ENCODE measurements around the gene P2RY8. TPM values are rescaled to one million over a fixed set of nuclear protein-coding genes. Genes with fewer than 3 reads are reported as not detected.
"Not testable (repeated sequence)": the region's sequence is repeated elsewhere in the genome, so short reads cannot be mapped to it uniquely, and the experiment has no call there.

P2RY8 gene
- total RNA-seq, 1 donor from 2014 or later, result 3.0 TPM

GRCh38 chrX:1496076-1496475 is 40.9 kb downstream of the P2RY8 start:
- Histone ChIP-seq H3K4me3 (no peak overlapping the region), H3K4me1 (peaks cover 13% of the 10 kb centered on the region), H3K27me3 (ENCODE audit: low read depth) (no peaks in the 10 kb centered on the region), H3K9me3 (no peaks in the 10 kb centered on the region), H3K36me3 (no peaks in the 10 kb centered on the region), H3K27ac (no peak overlapping the region)
- no peak for TF ChIP-seq CTCF (IDR thresholded peaks at IDR 0.05)
- intact Hi-C loops (cut with DNase I), result no loop called here
- DNase-seq, result no peak
- no peak for ATAC-seq

- Histone ChIP-seq H3K27ac (no peak overlapping the region), H3K4me1 (peaks cover 6% of the 10 kb centered on the region), H3K4me3 (no peak overlapping the region), H3K36me3 (no peaks in the 10 kb centered on the region), H3K9me3 (no peaks in the 10 kb centered on the region), H3K27me3 (ENCODE audit: low read depth) (no peaks in the 10 kb centered on the region)
- no peak for TF ChIP-seq CTCF (IDR thresholded peaks at IDR 0.05)
- ATAC-seq (peak; percentile 45 to 68), DNase-seq (no peak)
- intact Hi-C loops (cut with DNase I), result no loop called here
Observed at GRCh38 chrX:1493877-1494510, 43.0 kb downstream of the P2RY8 start.

- DNase-seq (no peak), ATAC-seq (no peak)
- H3K4me1 ChIP-seq, result peaks cover 6% of the 10 kb centered on the region
- intact Hi-C loops (cut with DNase I), result no loop called here
- H3K36me3 ChIP-seq, result no peaks in the 10 kb centered on the region
- TF ChIP-seq CTCF (IDR thresholded peaks at IDR 0.05), result no peak
- no peaks in the 10 kb centered on the region for H3K27me3 ChIP-seq (ENCODE audit: low read depth)
- no peaks in the 10 kb centered on the region for H3K9me3 ChIP-seq
- no peak overlapping the region for H3K27ac ChIP-seq
- H3K4me3 ChIP-seq, result no peak overlapping the region
Observed at GRCh38 chrX:1493412-1493811, 43.6 kb downstream of the P2RY8 start.

GRCh38 chrX:1492421-1493012 is 44.5 kb downstream of the P2RY8 start:
- TF ChIP-seq CTCF (IDR thresholded peaks at IDR 0.05), result no peak
- Histone ChIP-seq H3K27ac (no peak overlapping the region), H3K4me1 (peaks cover 6% of the 10 kb centered on the region), H3K9me3 (no peaks in the 10 kb centered on the region), H3K27me3 (ENCODE audit: low read depth) (no peaks in the 10 kb centered on the region), H3K4me3 (no peak overlapping the region), H3K36me3 (no peaks in the 10 kb centered on the region)
- ATAC-seq, result no peak
- DNase-seq, result no peak
- intact Hi-C loops (cut with DNase I), result no loop called here

- intact Hi-C loops (cut with DNase I), result no loop called here
- no peak overlapping the region for H3K4me3 ChIP-seq
- TF ChIP-seq CTCF (IDR thresholded peaks at IDR 0.05), result no peak
- ATAC-seq (peak; percentile 26 to 63), DNase-seq (no peak)
- H3K4me1 ChIP-seq, result peaks cover 6% of the 10 kb centered on the region
- H3K27ac ChIP-seq, result no peak overlapping the region
- H3K9me3 ChIP-seq, result no peaks in the 10 kb centered on the region
- H3K27me3 ChIP-seq (ENCODE audit: low read depth), result no peaks in the 10 kb centered on the region
- no peaks in the 10 kb centered on the region for H3K36me3 ChIP-seq
Observed at GRCh38 chrX:1491851-1492349, 45.1 kb downstream of the P2RY8 start.

GRCh38 chrX:1491248-1491647 is 45.7 kb downstream of the P2RY8 start:
- H3K4me1 ChIP-seq; DNase-seq; H3K36me3 ChIP-seq; intact Hi-C loops (cut with DNase I); H3K4me3 ChIP-seq; H3K27ac ChIP-seq; H3K27me3 ChIP-seq (ENCODE audit: low read depth); H3K9me3 ChIP-seq; ATAC-seq: not testable (repeated sequence)

GRCh38 chrX:1490723-1491122 is 46.3 kb downstream of the P2RY8 start:
- DNase-seq; H3K9me3 ChIP-seq; H3K4me1 ChIP-seq; H3K36me3 ChIP-seq; H3K27ac ChIP-seq; H3K27me3 ChIP-seq (ENCODE audit: low read depth); ATAC-seq; H3K4me3 ChIP-seq; intact Hi-C loops (cut with DNase I): not testable (repeated sequence)

- H3K9me3 ChIP-seq; H3K4me3 ChIP-seq; H3K36me3 ChIP-seq; DNase-seq; H3K27ac ChIP-seq; intact Hi-C loops (cut with DNase I); ATAC-seq; H3K27me3 ChIP-seq (ENCODE audit: low read depth); H3K4me1 ChIP-seq: not testable (repeated sequence)
Observed at GRCh38 chrX:1489354-1489753, 47.6 kb downstream of the P2RY8 start.

Measured in lower lobe of right lung (tissue), 2 donors.